HG03045 (cell line): Measurements from ENCODE around the gene ALOX15B.

ENCODE experiments used
- ATAC-seq: cut with Tn5 transposase; IDR thresholded peaks from one replicate; pipeline ENCODE4 v1.9.1; 2021; ENCODE audit warnings: mild to moderate bottlenecking, moderate library complexity; ENCODE audit not compliant: unreplicated experiment

The ALOX15B gene

GRCh38 chr17:8038954-8039610 is at the start of gene ALOX15B:
TSS of gene ALOX15B (plus strand) at chr17:8039059. CDS start at chr17:8039156, 97 bp downstream.
- no peak for ATAC-seq

GRCh38 chr17:7989781-7990655 is 48.8 kb upstream of the ALOX15B start:
- peak; percentile 69 for ATAC-seq

DNA sequence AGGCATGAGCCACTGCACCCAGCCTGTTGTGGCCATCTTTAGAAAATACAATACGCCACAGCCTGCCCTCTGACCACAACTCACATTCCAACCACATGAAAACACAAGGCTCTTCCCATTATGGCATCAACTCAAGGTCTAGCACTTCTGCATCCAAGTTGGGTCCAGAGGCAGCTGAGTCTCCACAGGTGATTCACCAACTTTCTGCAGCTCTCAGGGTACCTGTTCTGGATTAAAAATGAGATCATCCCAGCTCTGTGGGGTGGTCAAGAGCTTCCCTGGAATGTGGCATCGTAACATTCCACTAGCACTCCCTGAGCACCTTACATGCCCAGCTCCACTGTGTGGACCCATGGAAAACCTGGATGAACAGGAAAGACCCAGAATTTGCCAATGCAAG is 46.3 kb upstream of the ALOX15B start:
- ATAC-seq: no peak

DNA sequence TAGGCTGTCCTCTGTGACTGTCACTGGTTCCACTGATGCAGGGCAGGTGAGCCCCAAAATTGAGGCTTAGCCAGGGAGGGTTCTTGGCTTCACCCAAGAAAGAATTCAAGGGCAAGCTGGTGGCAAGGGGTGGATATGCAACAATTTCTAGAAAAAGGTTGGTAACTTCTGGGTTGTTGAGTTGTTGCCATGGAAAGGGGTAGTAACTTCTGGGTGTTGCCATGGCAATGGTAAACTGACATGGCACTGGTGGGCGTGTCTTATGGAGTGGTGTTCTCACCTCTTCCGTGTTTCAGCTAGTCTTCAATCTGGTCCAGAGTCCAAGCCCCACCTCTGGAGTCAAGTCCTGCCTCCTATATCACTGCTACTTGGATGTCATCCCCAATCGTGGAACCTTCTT is 45.9 kb upstream of the ALOX15B start:
- no peak for ATAC-seq

GRCh38 chr17:7993972-7994589 is 44.8 kb upstream of the ALOX15B start:
- ATAC-seq: no peak

GRCh38 chr17:7995724-7996123 is 43.1 kb upstream of the ALOX15B start:
- no peak for ATAC-seq

GRCh38 chr17:7997186-7997585 is 41.7 kb upstream of the ALOX15B start:
- ATAC-seq: no peak

- no peak for ATAC-seq
Measured at GRCh38 chr17:8001976-8002720, 36.7 kb upstream of the ALOX15B start, which contains the start of gene GUCY2D. TSS of gene GUCY2D (plus strand) at chr17:8002615. CDS start at chr17:8003048, 433 bp downstream.

DNA sequence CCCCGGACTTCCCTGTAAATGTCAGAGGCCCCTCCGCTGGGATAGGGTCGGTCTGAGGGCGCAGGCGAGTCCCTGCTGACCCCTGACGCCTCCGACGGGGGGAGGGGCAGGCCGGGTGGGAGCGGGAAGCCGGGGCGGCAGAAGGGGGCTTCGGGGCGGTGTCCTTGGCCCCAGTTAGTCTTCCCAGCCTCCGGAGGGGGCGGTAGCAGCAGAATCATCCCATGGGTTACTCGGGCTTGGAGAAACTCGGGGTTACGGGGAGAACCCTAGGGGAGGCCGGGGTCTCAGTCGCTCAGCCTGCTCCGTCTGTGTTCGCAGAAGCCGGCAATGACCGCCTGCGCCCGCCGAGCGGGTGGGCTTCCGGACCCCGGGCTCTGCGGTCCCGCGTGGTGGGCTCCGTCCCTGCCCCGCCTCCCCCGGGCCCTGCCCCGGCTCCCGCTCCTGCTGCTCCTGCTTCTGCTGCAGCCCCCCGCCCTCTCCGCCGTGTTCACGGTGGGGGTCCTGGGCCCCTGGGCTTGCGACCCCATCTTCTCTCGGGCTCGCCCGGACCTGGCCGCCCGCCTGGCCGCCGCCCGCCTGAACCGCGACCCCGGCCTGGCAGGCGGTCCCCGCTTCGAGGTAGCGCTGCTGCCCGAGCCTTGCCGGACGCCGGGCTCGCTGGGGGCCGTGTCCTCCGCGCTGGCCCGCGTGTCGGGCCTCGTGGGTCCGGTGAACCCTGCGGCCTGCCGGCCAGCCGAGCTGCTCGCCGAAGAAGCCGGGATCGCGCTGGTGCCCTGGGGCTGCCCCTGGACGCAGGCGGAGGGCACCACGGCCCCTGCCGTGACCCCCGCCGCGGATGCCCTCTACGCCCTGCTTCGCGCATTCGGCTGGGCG is 35.9 kb upstream of the ALOX15B start:
- ATAC-seq: no peak

DNA sequence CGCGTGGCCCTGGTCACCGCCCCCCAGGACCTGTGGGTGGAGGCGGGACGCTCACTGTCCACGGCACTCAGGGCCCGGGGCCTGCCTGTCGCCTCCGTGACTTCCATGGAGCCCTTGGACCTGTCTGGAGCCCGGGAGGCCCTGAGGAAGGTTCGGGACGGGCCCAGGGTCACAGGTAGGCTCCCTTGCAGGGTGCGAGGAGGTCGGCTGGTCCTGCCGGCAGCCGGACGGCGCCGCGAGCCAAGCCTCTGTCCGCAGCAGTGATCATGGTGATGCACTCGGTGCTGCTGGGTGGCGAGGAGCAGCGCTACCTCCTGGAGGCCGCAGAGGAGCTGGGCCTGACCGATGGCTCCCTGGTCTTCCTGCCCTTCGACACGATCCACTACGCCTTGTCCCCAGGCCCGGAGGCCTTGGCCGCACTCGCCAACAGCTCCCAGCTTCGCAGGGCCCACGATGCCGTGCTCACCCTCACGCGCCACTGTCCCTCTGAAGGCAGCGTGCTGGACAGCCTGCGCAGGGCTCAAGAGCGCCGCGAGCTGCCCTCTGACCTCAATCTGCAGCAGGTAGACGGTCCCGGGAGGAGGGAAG is 35.2 kb upstream of the ALOX15B start:
- ATAC-seq: no peak

DNA sequence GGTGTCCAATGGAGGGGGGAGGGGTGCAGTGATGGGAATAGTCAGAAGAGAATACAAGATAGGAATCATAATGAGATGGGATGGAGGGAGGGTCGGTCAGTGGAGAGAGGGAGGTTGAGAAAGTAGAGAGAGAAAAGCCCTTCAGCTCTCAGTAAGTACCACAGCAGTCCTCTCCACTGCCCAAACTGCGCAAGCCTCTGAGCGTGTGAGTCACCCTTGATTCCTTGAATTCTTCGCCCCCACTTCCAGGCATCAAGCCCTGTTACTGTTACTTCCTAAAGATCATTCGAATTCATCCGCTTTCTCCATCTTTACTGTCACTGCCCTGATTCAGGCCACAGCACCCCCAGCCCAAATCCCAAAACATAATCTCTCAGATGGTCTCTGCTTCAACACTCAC is 34.0 kb upstream of the ALOX15B start:
- no peak for ATAC-seq

GRCh38 chr17:8005357-8005756 is 33.5 kb upstream of the ALOX15B start:
- ATAC-seq: no peak

- ATAC-seq: no peak
Measured at GRCh38 chr17:8005967-8006730, 32.7 kb upstream of the ALOX15B start.

DNA sequence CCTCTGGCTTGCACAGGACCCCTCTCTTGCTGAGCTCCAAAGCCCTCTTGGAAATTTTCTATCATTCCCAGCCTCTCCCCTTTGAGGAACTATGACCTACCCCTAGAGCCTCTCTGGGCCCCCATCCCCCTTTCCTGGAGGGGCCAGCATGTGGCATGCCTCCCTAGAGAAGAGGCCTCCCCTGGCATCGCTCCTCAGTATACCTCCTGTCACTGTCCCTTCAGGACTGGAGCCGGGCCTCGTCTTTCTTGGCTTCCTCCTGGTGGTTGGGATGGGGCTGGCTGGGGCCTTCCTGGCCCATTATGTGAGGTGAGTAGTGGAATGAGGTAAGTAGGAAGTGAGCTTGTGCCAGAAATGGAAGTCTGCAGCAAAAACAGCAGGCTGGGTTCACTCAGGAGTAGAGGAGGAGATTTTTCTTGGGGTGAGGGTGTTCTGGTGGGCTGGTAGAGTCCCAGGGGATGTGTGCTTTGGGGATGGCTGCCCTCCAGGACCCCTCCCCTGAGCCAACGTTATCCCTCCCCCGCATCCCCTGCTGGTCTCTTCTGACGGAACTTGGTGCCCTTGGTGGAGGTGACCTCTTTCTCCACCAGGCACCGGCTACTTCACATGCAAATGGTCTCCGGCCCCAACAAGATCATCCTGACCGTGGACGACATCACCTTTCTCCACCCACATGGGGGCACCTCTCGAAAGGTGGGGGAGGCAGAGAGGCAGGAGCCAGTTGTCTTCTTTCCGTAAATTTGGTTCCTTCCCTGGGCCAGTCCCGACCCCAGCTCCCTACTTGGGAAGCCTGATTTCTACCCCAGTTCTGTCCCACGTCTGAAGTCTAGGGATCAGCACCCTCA is 31.8 kb upstream of the ALOX15B start:
- ATAC-seq: no peak

DNA sequence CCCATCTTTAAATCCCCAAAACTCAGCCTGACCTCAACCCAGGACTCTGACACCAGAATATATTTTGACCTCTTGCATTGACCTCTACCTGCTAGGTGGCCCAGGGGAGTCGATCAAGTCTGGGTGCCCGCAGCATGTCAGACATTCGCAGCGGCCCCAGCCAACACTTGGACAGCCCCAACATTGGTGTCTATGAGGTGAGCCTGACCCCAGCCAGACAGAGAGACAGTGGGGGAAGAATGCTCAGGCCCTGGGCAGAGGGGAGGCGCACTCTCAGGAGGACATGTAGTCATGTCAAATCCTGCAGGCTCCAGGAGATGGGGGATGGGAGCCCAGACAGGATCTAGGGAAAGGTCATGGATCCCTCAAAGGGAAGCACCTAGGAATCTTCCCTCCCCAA is 31.0 kb upstream of the ALOX15B start:
- no peak for ATAC-seq

GRCh38 chr17:8012045-8012580 is 26.7 kb upstream of the ALOX15B start:
- no peak for ATAC-seq

GRCh38 chr17:8012996-8013640 is 25.7 kb upstream of the ALOX15B start:
- no peak for ATAC-seq
